DOHH2 (cell line): Measurements from ENCODE around the gene GALNT9.

ENCODE experiments used
- H3F3A ChIP-seq: fragments of 200-600 bp; sonication (generic), shearing (Covaris generic); 2 replicates; pipeline ENCODE4 v1.6.0; 2016; ENCODE audit warnings: antibody characterized with exemption, mild to moderate bottlenecking; ENCODE audit not compliant: control insufficient read depth, insufficient read depth
- H3K27ac ChIP-seq: fragments of 200-600 bp; sonication (generic); 2 replicates; pipeline ENCODE4 v1.5.1; 2014; ENCODE audit warnings: low read depth, mild to moderate bottlenecking, low read length, moderate library complexity
- H3K27me3 ChIP-seq: fragments of 200-600 bp; sonication (generic); 2 replicates; pipeline ENCODE4 v1.6.1; 2014; ENCODE audit warnings: mild to moderate bottlenecking, low read length, mixed read lengths; ENCODE audit not compliant: control insufficient read depth
- H3K36me3 ChIP-seq: fragments of 200-600 bp; sonication (generic); 2 replicates; pipeline ENCODE4 v1.6.1; 2014; ENCODE audit warnings: mild to moderate bottlenecking, low read length, moderate library complexity, mixed read lengths; ENCODE audit not compliant: control insufficient read depth
- H3K4me1 ChIP-seq: fragments of 200-600 bp; sonication (generic); 2 replicates; pipeline ENCODE4 v1.6.1; 2014; ENCODE audit warnings: mild to moderate bottlenecking, low read length, mixed read lengths; ENCODE audit not compliant: control insufficient read depth
- H3K4me2 ChIP-seq: fragments of 200-600 bp; sonication (generic); 2 replicates; pipeline ENCODE4 v1.6.0; 2014; ENCODE audit warnings: mild to moderate bottlenecking, low read length, moderate library complexity
- H3K4me3 ChIP-seq: fragments of 200-600 bp; sonication (generic); 2 replicates; pipeline ENCODE4 v1.5.1; 2014; ENCODE audit warnings: mild to moderate bottlenecking, low read length, mixed read lengths
- H3K79me2 ChIP-seq: fragments of 200-600 bp; sonication (generic); 2 replicates; pipeline ENCODE4 v1.6.1; 2014; ENCODE audit warnings: mild to moderate bottlenecking, low read length, mixed read lengths; ENCODE audit not compliant: control insufficient read depth
- H3K9me2 ChIP-seq: fragments of 200-600 bp; sonication (generic); replicated peaks from 2 replicates; pipeline ENCODE4 v1.6.1; 2014; ENCODE audit warnings: mild to moderate bottlenecking, low read length, mixed read lengths; ENCODE audit not compliant: control insufficient read depth
- H3K9me3 ChIP-seq: fragments of 200-600 bp; sonication (generic); 2 replicates; pipeline ENCODE4 v1.6.1; 2014; ENCODE audit warnings: antibody characterized with exemption, low read length, mixed read lengths; ENCODE audit not compliant: control insufficient read depth, insufficient read depth
- H4K20me1 ChIP-seq: fragments of 200-600 bp; sonication (generic); 2 replicates; pipeline ENCODE4 v1.6.0; 2014; ENCODE audit warnings: low read depth, mild to moderate bottlenecking, antibody characterized with exemption, low read length, moderate library complexity; ENCODE audit not compliant: control insufficient read depth, insufficient read depth
- EZH2phosphoT487 ChIP-seq: fragments of 200-600 bp; sonication (generic); IDR thresholded peaks from 2 replicates; pipeline ENCODE4 v1.6.1; 2017; ENCODE audit warnings: borderline replicate concordance, mild to moderate bottlenecking, antibody characterized with exemption, low read length, moderate library complexity, mixed read lengths
- TF ChIP-seq, protein P1 (sequence below): fragments of 200-600 bp; sonication (generic); IDR thresholded peaks from one replicate; pipeline ENCODE4 v1.5.1; 2014; ENCODE audit warnings: antibody characterized with exemption, mild to moderate bottlenecking, low read depth, low read length; ENCODE audit not compliant: poor library complexity, severe bottlenecking

GALNT9 gene

DNA sequence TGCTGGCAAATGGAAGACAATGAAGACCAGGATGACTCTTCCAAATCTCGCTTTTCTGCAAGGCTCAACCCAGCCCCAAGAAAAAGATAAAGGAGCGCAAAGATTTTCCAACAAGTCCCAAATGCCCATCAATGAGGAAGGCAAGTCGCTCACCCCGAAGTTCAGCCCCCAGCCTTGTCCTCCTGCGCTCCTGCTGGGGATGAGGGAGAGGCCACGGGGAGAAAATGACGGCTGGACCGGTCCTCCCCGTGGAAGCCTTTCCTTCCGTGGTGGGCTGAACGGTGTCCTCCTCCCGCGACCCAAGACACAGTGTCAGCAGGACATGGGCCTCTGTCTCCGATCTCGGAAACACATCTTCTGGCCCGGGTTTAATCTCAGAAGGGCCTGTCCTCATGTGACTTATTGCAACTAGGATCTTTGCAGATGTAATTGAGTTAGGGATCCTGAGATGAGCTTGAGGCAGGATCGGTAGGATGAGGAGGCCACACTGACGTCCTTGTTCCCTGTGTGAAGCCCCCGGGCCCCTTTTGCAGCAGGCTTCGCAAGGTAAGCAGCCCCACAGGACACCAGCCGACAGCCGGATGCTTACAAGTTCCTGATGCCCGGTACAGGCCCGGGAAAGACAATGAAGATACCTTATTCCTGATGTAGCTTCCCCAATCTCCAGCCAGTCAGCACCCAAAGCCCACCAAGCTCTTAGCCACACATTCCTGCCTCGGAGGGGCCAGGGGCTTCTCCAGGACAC, 64.2 kb downstream of the GALNT9 start:
- no peak overlapping the region for H3K4me2 ChIP-seq
- no peaks in the 10 kb centered on the region for H3K4me1 ChIP-seq
- no peaks in the 10 kb centered on the region for H3K9me2 ChIP-seq
- H3K9me3 ChIP-seq = peaks cover 3% of the 10 kb centered on the region; the same call in 1 of the 2 replicates
- no peak overlapping the region for H3K27ac ChIP-seq
- H3K36me3 ChIP-seq = no peaks in the 10 kb centered on the region
- TF ChIP-seq, protein P1, sequence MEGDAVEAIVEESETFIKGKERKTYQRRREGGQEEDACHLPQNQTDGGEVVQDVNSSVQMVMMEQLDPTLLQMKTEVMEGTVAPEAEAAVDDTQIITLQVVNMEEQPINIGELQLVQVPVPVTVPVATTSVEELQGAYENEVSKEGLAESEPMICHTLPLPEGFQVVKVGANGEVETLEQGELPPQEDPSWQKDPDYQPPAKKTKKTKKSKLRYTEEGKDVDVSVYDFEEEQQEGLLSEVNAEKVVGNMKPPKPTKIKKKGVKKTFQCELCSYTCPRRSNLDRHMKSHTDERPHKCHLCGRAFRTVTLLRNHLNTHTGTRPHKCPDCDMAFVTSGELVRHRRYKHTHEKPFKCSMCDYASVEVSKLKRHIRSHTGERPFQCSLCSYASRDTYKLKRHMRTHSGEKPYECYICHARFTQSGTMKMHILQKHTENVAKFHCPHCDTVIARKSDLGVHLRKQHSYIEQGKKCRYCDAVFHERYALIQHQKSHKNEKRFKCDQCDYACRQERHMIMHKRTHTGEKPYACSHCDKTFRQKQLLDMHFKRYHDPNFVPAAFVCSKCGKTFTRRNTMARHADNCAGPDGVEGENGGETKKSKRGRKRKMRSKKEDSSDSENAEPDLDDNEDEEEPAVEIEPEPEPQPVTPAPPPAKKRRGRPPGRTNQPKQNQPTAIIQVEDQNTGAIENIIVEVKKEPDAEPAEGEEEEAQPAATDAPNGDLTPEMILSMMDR = no peak
- no peak for TF ChIP-seq EZH2phosphoT487
- H3K4me3 ChIP-seq = no peak overlapping the region
- no peaks in the 10 kb centered on the region for H3K27me3 ChIP-seq
- H3K79me2 ChIP-seq = no peaks in the 10 kb centered on the region
- H3F3A ChIP-seq = no peaks in the 10 kb centered on the region
- no peaks in the 10 kb centered on the region for H4K20me1 ChIP-seq

DNA sequence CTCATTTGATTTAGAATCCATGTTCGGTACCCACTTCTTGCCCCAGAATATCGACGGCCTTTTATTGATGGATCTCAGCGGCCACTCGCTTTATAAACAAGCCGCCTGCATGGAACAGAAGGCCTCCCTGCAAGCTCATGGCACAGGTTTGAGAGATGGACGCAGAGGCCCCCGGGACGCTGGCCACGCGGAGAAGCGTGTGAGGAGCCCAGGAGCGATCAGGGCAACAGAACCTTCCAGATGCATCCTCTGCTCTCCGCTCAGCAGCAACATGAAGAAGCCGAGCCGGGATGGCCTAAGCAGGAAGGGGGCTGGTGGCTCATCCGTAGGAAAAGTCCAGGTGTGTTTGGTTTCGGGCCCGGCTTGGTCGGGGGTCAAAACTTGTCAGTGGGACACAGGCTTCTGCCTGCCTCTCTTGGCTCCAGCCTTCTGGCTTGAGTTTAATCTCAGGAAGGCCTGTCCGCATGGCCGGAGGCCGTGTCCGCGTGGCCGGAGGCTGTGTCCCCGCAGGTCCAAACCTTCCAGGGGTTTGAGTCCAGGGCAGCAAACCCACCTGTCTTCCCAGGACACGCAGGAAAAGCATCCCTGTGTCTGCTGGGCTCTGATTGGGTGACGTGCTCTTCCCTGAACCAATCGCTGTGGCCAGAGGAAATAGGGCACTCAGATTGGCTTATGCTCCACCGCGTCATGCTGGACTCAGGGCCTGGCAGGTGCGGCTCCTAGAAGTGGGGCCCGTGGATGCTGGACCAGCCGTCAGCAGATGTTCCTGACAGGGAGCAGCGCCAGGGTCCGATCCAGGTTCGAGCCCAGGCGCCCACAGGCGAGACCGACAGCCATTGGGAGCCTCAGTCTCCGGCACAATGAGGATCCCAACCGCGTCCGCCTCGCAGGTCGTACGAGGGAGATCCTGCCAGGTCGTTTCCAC, 65.0 kb downstream of the GALNT9 start:
- H3K4me1 ChIP-seq = no peaks in the 10 kb centered on the region
- TF ChIP-seq, protein P1 = no peak
- H3F3A ChIP-seq = no peaks in the 10 kb centered on the region
- H3K36me3 ChIP-seq = no peaks in the 10 kb centered on the region
- no peak overlapping the region for H3K27ac ChIP-seq
- peaks cover 3% of the 10 kb centered on the region; the same call in 1 of the 2 replicates for H3K9me3 ChIP-seq
- no peaks in the 10 kb centered on the region for H3K27me3 ChIP-seq
- no peaks in the 10 kb centered on the region for H3K9me2 ChIP-seq
- H3K79me2 ChIP-seq = no peaks in the 10 kb centered on the region
- no peak overlapping the region for H3K4me2 ChIP-seq
- H3K4me3 ChIP-seq = no peak overlapping the region
- H4K20me1 ChIP-seq = no peaks in the 10 kb centered on the region

DNA sequence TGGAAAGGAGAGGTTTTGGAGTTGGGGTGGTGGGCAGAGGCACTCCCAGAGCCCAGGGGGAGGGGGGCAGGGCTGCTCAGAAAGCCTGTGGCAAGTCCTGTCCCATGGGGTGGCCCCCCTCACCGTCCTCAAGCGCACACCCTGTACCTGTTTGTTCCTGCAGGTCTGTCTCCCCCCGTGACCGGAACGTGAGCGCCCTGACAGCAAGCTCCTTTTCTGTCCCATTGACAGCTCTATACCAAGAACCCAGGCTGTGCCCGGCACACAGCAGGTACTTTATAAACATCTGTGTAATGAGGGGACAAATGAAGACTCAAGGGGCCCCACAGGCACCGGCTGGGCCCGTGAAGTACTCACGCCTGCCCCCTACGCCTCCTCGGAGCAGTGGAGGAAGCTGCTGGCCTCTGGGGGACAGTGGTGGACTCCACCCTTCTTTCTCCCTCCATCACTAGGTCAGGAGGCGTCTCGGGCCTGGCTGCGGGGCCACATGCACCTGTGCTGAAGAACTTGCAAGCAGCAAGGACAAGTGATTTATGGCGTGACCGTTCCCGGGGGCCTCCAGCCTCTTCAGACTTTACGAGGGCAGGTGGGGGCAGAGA, 65.8 kb downstream of the GALNT9 start:
- Histone ChIP-seq H3K4me3 (no peak overlapping the region), H3K79me2 (no peaks in the 10 kb centered on the region), H4K20me1 (no peaks in the 10 kb centered on the region), H3K9me2 (no peaks in the 10 kb centered on the region), H3K4me2 (no peak overlapping the region), H3K27me3 (no peaks in the 10 kb centered on the region), H3K36me3 (no peaks in the 10 kb centered on the region), H3F3A (no peaks in the 10 kb centered on the region), H3K9me3 (peaks cover 3% of the 10 kb centered on the region; the same call in 1 of the 2 replicates), H3K27ac (no peak overlapping the region), H3K4me1 (no peaks in the 10 kb centered on the region)
- TF ChIP-seq, protein P1 = no peak
